OCI-LY3 (cell line): ENCODE measurements around the gene UST.

Source experiments
- CTCF ChIP-seq: fragments of 200-600, 300-600 bp; sonication (generic); IDR thresholded peaks from 2 replicates; pipeline ENCODE4 v1.5.1; 2014; ENCODE audit warnings: antibody characterized with exemption, low read length, low read depth
- EZH2phosphoT487 ChIP-seq: fragments of 200-600 bp; shearing (Covaris generic); IDR thresholded peaks from 2 replicates; pipeline ENCODE4 v1.6.1; 2018; ENCODE audit warnings: antibody characterized with exemption, mixed run types, low read depth

GRCh38 chr6:148971031-148971927 lies 224.4 kb downstream of the UST start:
- TF ChIP-seq EZH2phosphoT487, result no peak
- no peak for TF ChIP-seq CTCF
